ENCODE results near the gene NUFIP1.
"Not testable (repeated sequence)": the region's sequence is repeated elsewhere in the genome, so short reads cannot be mapped to it uniquely, and the experiment has no call there.

The NUFIP1 gene

DNA sequence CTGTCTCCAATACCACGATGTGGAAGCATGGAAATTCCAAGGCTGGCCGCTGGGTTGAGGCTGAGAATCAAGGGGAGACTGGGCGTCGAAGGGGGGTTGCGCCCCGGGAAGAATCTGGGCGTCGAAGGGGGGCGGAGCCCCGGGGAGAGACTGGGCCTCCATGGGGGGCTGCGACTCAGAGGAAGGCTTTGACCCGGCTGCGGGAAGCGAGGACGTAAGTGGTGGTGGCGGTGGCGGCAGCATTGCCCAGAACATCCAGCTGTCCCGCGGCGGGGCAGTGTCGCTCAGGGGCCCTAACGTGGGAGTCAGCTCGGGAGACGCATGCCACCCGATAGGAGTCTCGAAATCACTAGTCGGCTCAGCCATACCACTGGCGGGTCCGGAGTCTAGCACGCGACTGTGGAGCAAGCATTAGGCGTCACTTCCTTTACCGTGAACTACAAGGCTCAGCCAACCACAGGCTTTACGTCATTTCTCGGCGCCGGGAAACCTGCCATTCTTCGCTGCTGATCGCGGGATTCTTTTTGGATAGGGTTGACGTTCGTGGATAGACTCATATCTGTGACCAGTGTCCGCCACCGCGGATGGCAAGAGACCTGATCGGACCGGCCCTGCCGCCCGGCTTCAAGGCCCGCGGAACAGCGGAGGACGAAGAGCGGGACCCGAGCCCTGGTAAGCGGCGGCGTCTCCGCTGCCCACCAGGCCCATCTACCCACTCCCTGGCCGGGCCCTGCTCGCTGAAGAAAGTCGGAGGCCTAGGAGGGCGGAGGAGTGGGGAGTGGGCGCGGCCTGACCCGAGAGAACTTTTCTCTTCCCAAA lies at the start of gene NUFIP1, which contains the start of gene GPALPP1:
NUFIP1 (minus strand) TSS at position 401 of the 819 bp plus-strand sequence; CDS start at position 366, 35 bp downstream.
GPALPP1 (plus strand) TSS at position 468 of the 819 bp plus-strand sequence; CDS start at position 585, 117 bp downstream.
- peak within 1 kb of the TSS; percentile 96 for H3K27ac Mint-ChIP-seq
- H3K36me3 Mint-ChIP-seq (ENCODE audit: low read depth) = peaks cover 36% of the 10 kb centered on the region
- H3K27me3 Mint-ChIP-seq = no peaks in the 10 kb centered on the region
- H3K4me3 Mint-ChIP-seq = peak within 1 kb of the TSS; percentile 95
- H3K9me3 Mint-ChIP-seq = no peaks in the 10 kb centered on the region
- peaks cover 33% of the 10 kb centered on the region for H3K4me1 Mint-ChIP-seq (ENCODE audit: low read depth)
- intact Hi-C loops (cut with micrococcal nuclease) = loop anchor here (1.0 kb wide), 1 partner anchor 71 kb away; no protein-coding TSS in a partner anchor

DNA sequence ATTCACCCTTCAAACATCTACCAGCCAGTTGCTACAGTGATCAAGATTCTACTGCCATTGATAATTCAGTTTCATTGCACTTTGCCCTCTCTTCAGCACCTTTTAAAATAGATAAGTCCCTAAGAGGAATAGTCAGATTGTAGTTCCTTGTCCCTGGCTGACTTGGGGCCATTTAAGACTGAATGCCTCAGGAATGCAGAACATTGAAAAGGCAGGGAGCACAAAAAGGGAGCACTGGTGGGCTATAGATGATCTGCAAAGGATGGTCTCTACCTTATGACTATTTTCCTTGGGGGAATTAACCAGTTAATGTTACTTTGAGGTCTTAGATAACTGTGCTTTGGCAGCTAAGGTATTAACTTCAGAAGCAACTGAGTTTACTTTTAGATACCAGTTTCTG lies 46.9 kb upstream of the NUFIP1 start:
- Mint-ChIP-seq H3K4me3 (no peak overlapping the region), H3K27me3 (no peaks in the 10 kb centered on the region), H3K36me3 (ENCODE audit: low read depth) (peaks cover 22% of the 10 kb centered on the region), H3K27ac (no peak overlapping the region), H3K9me3 (no peaks in the 10 kb centered on the region), H3K4me1 (ENCODE audit: low read depth) (no peaks in the 10 kb centered on the region)
- intact Hi-C loops (cut with micrococcal nuclease) = no loop called here

DNA sequence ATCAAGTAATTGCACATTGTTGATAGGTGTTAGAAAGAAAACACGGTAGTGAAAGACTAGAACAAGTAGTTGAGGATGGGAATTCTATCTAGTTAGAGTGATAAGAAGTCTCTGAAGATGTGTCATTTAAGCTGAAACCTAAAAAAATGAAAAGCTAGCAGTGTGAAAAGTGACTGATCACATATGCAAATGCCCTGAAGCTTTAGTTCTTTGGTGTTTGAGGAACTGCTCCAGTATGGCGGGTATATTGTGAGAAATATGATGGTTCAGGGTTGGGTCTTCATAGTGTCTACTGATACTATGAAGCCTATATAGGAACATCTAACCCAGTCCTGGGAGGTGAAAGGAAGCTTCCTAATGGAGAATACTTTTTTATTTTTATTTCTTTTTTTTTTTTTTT lies 45.1 kb upstream of the NUFIP1 start:
- no peak overlapping the region for H3K27ac Mint-ChIP-seq
- no peak overlapping the region for H3K4me3 Mint-ChIP-seq
- H3K4me1 Mint-ChIP-seq (ENCODE audit: low read depth) = no peaks in the 10 kb centered on the region
- H3K36me3 Mint-ChIP-seq (ENCODE audit: low read depth) = peaks cover 22% of the 10 kb centered on the region
- intact Hi-C loops (cut with micrococcal nuclease) = no loop called here
- no peaks in the 10 kb centered on the region for H3K9me3 Mint-ChIP-seq
- no peaks in the 10 kb centered on the region for H3K27me3 Mint-ChIP-seq

DNA sequence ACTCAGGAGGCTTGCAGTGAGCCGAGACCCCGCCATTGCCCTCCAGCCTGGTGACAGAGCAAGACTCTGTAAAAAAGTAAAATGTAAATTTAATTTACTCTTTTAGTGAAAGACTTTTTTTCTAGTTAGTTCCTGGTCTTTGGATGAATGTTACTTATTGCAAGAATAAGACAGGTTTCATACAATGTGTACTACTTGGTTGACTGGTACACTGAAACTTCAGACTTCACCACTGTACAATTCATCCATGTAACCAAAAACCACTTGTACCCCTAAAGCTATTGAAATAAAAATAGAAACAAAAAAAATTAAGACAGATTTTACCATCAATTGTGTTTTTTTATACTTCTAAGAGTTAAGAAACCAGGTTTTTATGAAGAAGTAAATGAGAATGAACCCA lies 35.6 kb upstream of the NUFIP1 start:
- H3K36me3 Mint-ChIP-seq (ENCODE audit: low read depth) = peaks cover 61% of the 10 kb centered on the region

DNA sequence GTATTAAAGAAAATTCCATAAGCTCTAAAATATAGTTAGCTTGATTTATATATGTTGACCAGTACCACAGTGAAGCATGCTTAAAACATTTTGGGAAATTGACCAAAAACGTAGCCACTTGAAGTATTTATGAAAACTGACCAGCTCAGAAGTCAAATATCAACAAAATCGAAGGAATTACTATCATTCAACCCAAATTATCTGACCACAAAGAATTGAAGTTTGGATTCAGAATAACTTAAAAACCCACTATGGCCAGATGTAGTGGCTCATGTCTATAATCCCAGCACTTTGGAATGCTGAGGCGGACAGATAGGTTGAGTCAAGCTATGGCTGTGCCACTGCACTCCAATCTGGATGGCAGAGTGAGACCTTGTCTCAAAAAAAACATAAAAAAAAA lies 32.0 kb upstream of the NUFIP1 start:
- Mint-ChIP-seq H3K27ac (no peak overlapping the region), H3K36me3 (ENCODE audit: low read depth) (peaks cover 68% of the 10 kb centered on the region), H3K4me1 (ENCODE audit: low read depth) (no peaks in the 10 kb centered on the region), H3K27me3 (no peaks in the 10 kb centered on the region), H3K4me3 (no peak overlapping the region), H3K9me3 (no peaks in the 10 kb centered on the region)
- intact Hi-C loops (cut with micrococcal nuclease) = no loop called here

More for the DNA sequence above, 35.6 kb upstream of the NUFIP1 start:
- Mint-ChIP-seq H3K4me3 (no peak overlapping the region), H3K9me3 (no peaks in the 10 kb centered on the region), H3K27me3 (no peaks in the 10 kb centered on the region), H3K27ac (no peak overlapping the region), H3K4me1 (ENCODE audit: low read depth) (no peaks in the 10 kb centered on the region)
- intact Hi-C loops (cut with micrococcal nuclease) = no loop called here

DNA sequence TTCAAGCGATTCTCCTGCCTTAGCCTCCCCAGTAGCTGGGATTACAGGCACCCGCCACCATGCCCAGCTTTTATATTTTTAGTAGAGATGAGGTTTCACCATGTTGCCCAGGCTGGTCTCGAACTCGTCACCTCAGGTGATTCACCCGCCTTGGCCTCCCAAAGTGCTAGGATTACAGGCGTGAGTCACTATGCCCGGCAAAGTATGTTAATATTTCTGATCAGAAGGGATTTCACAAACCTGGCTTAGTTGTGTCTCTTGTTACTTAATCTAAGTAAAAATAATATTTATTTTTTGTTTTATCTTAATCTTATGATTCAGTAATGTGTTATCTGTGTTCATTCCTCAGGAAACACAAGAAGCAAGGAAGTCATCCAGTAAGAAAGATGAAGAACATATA lies 30.7 kb upstream of the NUFIP1 start:
- H3K9me3 Mint-ChIP-seq; H3K27me3 Mint-ChIP-seq; H3K4me1 Mint-ChIP-seq (ENCODE audit: low read depth); H3K27ac Mint-ChIP-seq; H3K4me3 Mint-ChIP-seq; intact Hi-C loops (cut with micrococcal nuclease): not testable (repeated sequence)
- peaks cover 73% of the 10 kb centered on the region for H3K36me3 Mint-ChIP-seq (ENCODE audit: low read depth)

DNA sequence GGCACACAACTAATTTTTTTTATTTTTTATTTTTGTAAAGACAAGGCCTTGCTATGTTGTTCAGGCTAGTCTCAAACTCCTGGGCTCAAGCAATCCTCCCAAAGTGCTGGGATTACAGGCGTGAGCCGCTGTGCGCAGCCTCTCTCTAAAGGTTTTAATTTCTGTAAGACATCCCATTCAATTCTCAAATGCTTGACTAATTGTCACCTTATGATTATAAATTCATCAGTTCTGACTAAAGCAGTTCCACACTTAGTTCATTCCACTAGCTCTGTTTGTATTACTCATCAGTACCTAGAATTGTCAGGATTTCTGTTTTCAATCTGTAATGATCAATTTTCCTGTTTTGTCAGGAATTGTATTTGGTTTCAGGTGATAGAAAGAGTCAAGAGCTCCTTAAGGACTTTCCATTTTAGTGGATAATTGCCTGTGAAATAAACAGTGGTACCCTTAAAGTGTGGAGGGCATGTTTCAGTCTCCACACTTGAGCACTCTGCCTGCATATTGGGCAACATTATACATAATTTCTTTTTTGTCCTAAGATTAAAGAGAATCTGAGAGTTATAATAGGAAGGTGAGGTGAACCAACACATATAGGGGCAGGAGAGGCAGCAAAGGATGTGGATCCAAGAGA lies 27.6 kb upstream of the NUFIP1 start:
- intact Hi-C loops (cut with micrococcal nuclease) = no loop called here
- Mint-ChIP-seq H3K9me3 (no peaks in the 10 kb centered on the region), H3K27ac (no peak overlapping the region), H3K4me3 (no peak overlapping the region), H3K36me3 (ENCODE audit: low read depth) (peaks cover 79% of the 10 kb centered on the region), H3K27me3 (no peaks in the 10 kb centered on the region), H3K4me1 (ENCODE audit: low read depth) (no peaks in the 10 kb centered on the region)

DNA sequence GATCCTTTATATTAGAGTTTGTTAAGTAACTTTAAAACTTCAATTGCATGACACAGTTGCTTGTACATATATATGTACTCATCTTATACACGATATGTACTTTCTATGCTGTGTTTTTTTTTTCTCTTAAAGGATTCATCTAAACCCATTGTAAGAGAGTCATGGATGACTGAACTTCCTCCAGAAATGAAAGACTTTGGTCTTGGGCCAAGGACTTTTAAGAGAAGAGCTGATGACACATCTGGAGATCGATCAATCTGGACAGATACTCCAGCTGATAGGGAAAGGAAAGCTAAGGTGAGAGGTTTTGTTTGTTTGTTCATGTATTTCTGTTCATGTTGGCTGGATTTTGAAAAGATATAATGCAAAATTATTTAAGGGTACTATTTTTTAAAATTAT lies 26.0 kb upstream of the NUFIP1 start:
- Mint-ChIP-seq H3K36me3 (ENCODE audit: low read depth) (peaks cover 79% of the 10 kb centered on the region), H3K27ac (no peak overlapping the region), H3K27me3 (no peaks in the 10 kb centered on the region), H3K4me1 (ENCODE audit: low read depth) (no peaks in the 10 kb centered on the region), H3K4me3 (no peak overlapping the region), H3K9me3 (no peaks in the 10 kb centered on the region)
- intact Hi-C loops (cut with micrococcal nuclease) = no loop called here

DNA sequence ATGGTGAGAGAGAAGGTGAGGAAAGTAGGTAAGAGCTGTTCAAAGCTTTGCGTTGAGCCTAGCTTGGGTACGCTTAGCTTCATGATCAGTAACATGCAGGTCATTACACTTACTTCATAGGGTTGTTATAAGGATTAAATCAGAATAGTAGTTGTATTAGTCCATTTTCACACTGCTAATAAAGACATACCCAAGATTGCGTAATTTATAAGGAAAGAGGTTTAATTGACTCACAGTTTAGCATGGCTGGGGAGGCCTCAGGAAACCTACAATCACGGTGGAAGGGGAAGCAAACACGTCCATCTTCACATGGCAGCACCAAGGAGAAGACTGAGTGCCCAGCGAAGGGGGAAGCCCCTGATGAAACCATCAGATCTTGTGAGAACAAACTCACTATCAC lies 21.9 kb upstream of the NUFIP1 start:
- Mint-ChIP-seq H3K4me1 (ENCODE audit: low read depth) (no peaks in the 10 kb centered on the region), H3K27me3 (no peaks in the 10 kb centered on the region), H3K9me3 (no peaks in the 10 kb centered on the region), H3K27ac (no peak overlapping the region), H3K36me3 (ENCODE audit: low read depth) (peaks cover 68% of the 10 kb centered on the region), H3K4me3 (no peak overlapping the region)
- intact Hi-C loops (cut with micrococcal nuclease) = no loop called here

DNA sequence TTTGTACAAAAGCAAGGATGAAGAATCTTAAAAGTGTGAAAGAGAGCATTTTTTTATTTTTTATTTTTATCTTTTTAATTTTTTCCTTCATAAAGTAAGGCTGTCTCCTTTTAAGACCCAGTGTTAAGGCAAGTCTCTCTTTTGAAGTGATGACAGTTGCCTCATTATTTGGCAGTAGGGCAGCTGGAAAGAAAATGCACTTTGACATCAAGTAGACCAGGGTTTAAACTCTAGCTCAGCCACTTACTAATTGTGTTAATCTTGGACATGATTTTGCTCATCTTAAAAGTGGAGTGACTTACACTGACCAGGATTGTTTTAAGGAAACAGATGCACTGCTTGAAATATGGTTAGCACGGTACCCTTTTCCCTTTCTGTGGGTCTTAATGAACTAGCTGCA lies 18.6 kb upstream of the NUFIP1 start:
- Mint-ChIP-seq H3K4me3 (no peak overlapping the region), H3K9me3 (no peaks in the 10 kb centered on the region), H3K27ac (no peak overlapping the region), H3K4me1 (ENCODE audit: low read depth) (no peaks in the 10 kb centered on the region), H3K36me3 (ENCODE audit: low read depth) (peaks cover 55% of the 10 kb centered on the region), H3K27me3 (no peaks in the 10 kb centered on the region)
- intact Hi-C loops (cut with micrococcal nuclease) = no loop called here

DNA sequence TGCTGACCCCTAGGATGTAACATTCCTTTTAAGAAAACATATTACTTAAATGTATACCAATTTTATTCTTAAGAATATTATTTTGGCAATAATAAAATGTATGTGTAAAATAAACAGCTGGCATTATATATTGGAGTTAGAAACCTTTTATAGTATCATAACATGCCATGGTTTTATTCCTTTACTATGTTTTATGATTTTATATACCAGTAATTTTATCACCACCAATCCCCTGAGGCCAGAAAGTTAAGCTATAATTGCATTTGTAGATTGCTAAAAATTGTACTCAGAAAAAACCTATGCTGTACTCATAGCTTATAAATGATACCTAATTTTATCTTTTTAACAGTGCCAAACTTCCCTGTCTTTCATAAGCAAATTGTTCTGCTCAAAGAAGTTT lies 18.0 kb upstream of the NUFIP1 start:
- Mint-ChIP-seq H3K27ac (no peak overlapping the region), H3K4me3 (no peak overlapping the region), H3K36me3 (ENCODE audit: low read depth) (peaks cover 55% of the 10 kb centered on the region), H3K4me1 (ENCODE audit: low read depth) (no peaks in the 10 kb centered on the region), H3K27me3 (no peaks in the 10 kb centered on the region), H3K9me3 (no peaks in the 10 kb centered on the region)
- intact Hi-C loops (cut with micrococcal nuclease) = no loop called here

DNA sequence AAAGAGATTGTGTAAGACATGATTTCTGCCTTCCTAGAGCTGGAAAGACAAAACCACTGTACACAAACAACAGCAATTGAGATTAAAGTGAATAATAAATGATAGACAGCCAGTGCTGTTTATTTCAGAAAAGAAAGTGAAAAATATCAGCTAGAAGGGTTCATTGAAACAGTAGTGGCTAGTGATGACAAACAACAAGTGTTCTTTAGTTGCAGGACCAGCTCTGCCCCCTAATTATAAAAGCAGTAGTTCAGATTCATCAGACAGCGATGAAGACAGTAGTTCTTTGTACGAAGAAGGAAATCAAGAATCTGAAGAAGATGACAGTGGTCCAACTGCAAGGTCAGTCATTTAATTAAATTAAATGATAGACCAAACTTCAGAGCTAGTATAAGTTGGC lies 14.8 kb upstream of the NUFIP1 start:
- intact Hi-C loops (cut with micrococcal nuclease) = loop anchor here (1.0 kb wide), 1 partner anchor 25 kb away; no protein-coding TSS in a partner anchor
- Mint-ChIP-seq H3K9me3 (peaks cover 8% of the 10 kb centered on the region), H3K36me3 (ENCODE audit: low read depth) (peaks cover 47% of the 10 kb centered on the region)

DNA sequence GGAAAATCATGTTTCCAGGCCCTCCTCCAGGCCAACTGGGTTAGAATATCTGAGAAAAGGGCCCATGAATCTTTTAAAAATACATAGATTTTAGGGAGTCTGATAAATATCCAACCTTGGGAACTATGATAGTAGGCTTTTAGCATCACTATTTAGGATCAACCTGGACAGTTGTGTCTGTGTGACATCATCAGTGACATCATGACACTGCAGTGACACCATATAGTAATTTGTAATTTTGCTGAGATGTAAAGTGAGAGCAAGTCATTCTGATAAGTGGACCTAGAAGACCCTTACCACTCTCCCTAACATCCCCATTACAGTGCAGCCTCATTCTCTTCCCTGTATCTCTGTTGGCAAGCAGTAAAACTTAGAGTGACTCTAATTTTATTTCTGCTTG lies 14.1 kb upstream of the NUFIP1 start:
- Mint-ChIP-seq H3K4me1 (ENCODE audit: low read depth) (no peaks in the 10 kb centered on the region), H3K4me3 (no peak overlapping the region), H3K27me3 (no peaks in the 10 kb centered on the region), H3K36me3 (ENCODE audit: low read depth) (peaks cover 43% of the 10 kb centered on the region), H3K9me3 (peaks cover 8% of the 10 kb centered on the region), H3K27ac (no peak overlapping the region)
- intact Hi-C loops (cut with micrococcal nuclease) = no loop called here

More for the DNA sequence above, 14.8 kb upstream of the NUFIP1 start:
- Mint-ChIP-seq H3K4me3 (no peak overlapping the region), H3K4me1 (ENCODE audit: low read depth) (no peaks in the 10 kb centered on the region), H3K27ac (no peak overlapping the region), H3K27me3 (no peaks in the 10 kb centered on the region)

DNA sequence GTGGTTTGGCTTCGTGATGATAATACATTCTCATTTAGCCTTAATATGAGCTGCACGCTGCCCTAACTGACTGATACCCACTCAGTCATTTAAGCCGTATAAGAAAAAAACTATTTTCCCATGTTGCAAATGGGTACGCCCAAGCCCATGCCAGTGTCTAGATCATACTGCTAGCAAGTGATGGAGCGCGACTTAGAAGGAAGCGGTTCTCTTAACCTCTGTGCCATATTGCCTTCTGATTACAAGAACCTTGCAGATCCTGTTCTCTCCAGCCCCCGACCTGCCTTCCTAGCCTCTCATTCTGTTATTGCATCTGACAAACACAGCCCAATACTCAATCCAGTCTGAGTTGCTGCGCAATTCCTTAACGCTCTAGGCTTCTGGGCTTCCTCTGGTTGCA lies 670 bp upstream of the NUFIP1 start:
- Mint-ChIP-seq H3K4me3 (peak overlapping the region; percentile 95), H3K9me3 (no peaks in the 10 kb centered on the region), H3K36me3 (ENCODE audit: low read depth) (peaks cover 34% of the 10 kb centered on the region), H3K27me3 (no peaks in the 10 kb centered on the region), H3K4me1 (ENCODE audit: low read depth) (peaks cover 33% of the 10 kb centered on the region), H3K27ac (peak overlapping the region; percentile 96)
- intact Hi-C loops (cut with micrococcal nuclease) = loop anchor here (1.0 kb wide), 1 partner anchor 72 kb away; no protein-coding TSS in a partner anchor
